OCI-LY1 (cell line): ENCODE results near the gene XRCC4.

Source experiments
- EZH2 ChIP-seq: fragments of 200-600 bp; sonication (generic), shearing (Covaris generic); IDR thresholded peaks from 2 replicates; pipeline ENCODE4 v1.8.0; 2017; ENCODE audit warnings: borderline replicate concordance, mixed run types, mild to moderate bottlenecking, antibody characterized with exemption, low read length, moderate library complexity, mixed read lengths
- TF ChIP-seq, protein P1 (sequence below): fragments of 200-600 bp; sonication (generic), shearing (Covaris generic); IDR thresholded peaks from 2 replicates; pipeline ENCODE4 v1.5.1; 2017; ENCODE audit warnings: mild to moderate bottlenecking, antibody characterized with exemption, low read length, moderate library complexity, mixed read lengths

DNA sequence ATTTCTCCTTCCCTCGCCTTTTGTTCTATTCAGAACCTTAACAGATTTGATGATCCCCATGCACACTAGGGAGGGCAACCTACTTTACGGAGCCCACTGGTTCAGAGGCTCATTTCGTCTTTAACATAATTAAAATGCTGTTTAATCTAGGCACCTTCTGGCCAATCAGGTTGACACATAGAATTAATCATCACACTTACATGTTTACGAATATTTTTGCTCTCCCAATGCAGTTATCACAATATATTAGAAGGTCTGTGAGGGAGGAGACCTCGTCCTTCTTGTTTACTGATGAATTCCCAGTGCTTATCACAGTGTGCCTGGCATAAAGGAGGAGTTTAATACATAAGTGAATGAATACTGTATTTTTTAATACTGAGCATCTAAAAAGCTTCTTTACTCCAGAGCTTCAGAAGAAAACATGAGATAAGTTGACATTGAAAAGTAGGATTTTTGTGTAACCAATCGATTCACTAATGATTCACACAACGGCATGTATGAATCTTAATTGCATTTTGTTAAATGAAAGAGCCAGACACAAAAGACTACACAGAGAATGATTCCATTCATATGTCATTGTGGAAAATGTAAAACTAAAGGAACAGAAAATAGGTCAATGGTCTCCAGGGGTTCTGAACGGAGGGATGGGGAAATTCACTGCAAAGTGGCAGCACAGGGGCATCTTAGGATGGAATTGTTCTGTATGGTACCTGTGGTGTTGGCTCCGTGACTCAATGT is 315.6 kb downstream of the XRCC4 start:
- TF ChIP-seq, protein P1, sequence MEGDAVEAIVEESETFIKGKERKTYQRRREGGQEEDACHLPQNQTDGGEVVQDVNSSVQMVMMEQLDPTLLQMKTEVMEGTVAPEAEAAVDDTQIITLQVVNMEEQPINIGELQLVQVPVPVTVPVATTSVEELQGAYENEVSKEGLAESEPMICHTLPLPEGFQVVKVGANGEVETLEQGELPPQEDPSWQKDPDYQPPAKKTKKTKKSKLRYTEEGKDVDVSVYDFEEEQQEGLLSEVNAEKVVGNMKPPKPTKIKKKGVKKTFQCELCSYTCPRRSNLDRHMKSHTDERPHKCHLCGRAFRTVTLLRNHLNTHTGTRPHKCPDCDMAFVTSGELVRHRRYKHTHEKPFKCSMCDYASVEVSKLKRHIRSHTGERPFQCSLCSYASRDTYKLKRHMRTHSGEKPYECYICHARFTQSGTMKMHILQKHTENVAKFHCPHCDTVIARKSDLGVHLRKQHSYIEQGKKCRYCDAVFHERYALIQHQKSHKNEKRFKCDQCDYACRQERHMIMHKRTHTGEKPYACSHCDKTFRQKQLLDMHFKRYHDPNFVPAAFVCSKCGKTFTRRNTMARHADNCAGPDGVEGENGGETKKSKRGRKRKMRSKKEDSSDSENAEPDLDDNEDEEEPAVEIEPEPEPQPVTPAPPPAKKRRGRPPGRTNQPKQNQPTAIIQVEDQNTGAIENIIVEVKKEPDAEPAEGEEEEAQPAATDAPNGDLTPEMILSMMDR: no peak
- no peak for TF ChIP-seq EZH2
